Measurements from ENCODE around the gene TSPAN18.
A peak's percentile ranks its signal among the peaks of the same experiment; 100 is the strongest.

The TSPAN18 gene

GRCh38 chr11:44726283-44727113, at the start of gene TSPAN18:
TSPAN18 (plus strand) TSS chr11:44726962; CDS start chr11:44906417, 179,455 bp downstream.
- DNase-seq, result peak in 12 of 42 donors; percentile 11 to 47 (median 20)
- intact Hi-C loops (cut with DNase I), result loop anchor here (5.0 to 10.0 kb wide), 3 partner anchors 104 to 172 kb away; no protein-coding TSS in a partner anchor

- intact Hi-C loops (cut with DNase I), result no loop called here
- peak in 1 of 42 donors; percentile 10 for DNase-seq
Observed at GRCh38 chr11:44680982-44681597, 45.7 kb upstream of the TSPAN18 start.

GRCh38 chr11:44681698-44682097, 45.1 kb upstream of the TSPAN18 start:
- intact Hi-C loops (cut with DNase I), result no loop called here

GRCh38 chr11:44684859-44685281, 41.9 kb upstream of the TSPAN18 start:
- intact Hi-C loops (cut with DNase I), result no loop called here
- DNase-seq, result peak in 2 of 42 donors; percentile 0 to 11

More at GRCh38 chr11:44681698-44682097, 45.1 kb upstream of the TSPAN18 start:
- no peak for DNase-seq

- no peak for DNase-seq
Observed at GRCh38 chr11:44687388-44687787, 39.4 kb upstream of the TSPAN18 start.

GRCh38 chr11:44689265-44689664, 37.5 kb upstream of the TSPAN18 start:
- intact Hi-C loops (cut with DNase I), result no loop called here
- DNase-seq, result peak in 1 of 42 donors; percentile 3

More at GRCh38 chr11:44687388-44687787, 39.4 kb upstream of the TSPAN18 start:
- intact Hi-C loops (cut with DNase I), result no loop called here

- intact Hi-C loops (cut with DNase I), result no loop called here
- DNase-seq, result peak in 1 of 42 donors; percentile 3
Observed at GRCh38 chr11:44690651-44691050, 36.1 kb upstream of the TSPAN18 start.

GRCh38 chr11:44692460-44692859, 34.3 kb upstream of the TSPAN18 start:
- DNase-seq, result peak in 1 of 42 donors; percentile 14
- intact Hi-C loops (cut with DNase I), result no loop called here

- DNase-seq, result peak in 1 of 42 donors; percentile 11
- intact Hi-C loops (cut with DNase I), result no loop called here
Observed at GRCh38 chr11:44693654-44694119, 33.1 kb upstream of the TSPAN18 start.

- DNase-seq, result peak in 1 of 42 donors; percentile 15
- intact Hi-C loops (cut with DNase I), result no loop called here
Observed at GRCh38 chr11:44694443-44694842, 32.3 kb upstream of the TSPAN18 start.

- no peak for DNase-seq
- intact Hi-C loops (cut with DNase I), result no loop called here
Observed at GRCh38 chr11:44695169-44695833, 31.5 kb upstream of the TSPAN18 start.

- peak in 2 of 42 donors; percentile 20 for DNase-seq
- intact Hi-C loops (cut with DNase I), result no loop called here
Observed at GRCh38 chr11:44698252-44698912, 28.4 kb upstream of the TSPAN18 start.

GRCh38 chr11:44699497-44700408, 27.0 kb upstream of the TSPAN18 start:
- DNase-seq, result no peak
- intact Hi-C loops (cut with DNase I), result no loop called here

- DNase-seq, result no peak
- intact Hi-C loops (cut with DNase I), result no loop called here
Observed at GRCh38 chr11:44701276-44701675, 25.5 kb upstream of the TSPAN18 start.

GRCh38 chr11:44702889-44703288, 23.9 kb upstream of the TSPAN18 start:
- intact Hi-C loops (cut with DNase I), result no loop called here

GRCh38 chr11:44707094-44707493, 19.7 kb upstream of the TSPAN18 start:
- no peak for DNase-seq
- intact Hi-C loops (cut with DNase I), result no loop called here

More at GRCh38 chr11:44702889-44703288, 23.9 kb upstream of the TSPAN18 start:
- DNase-seq, result no peak

- no peak for DNase-seq
- intact Hi-C loops (cut with DNase I), result no loop called here
Observed at GRCh38 chr11:44708009-44708408, 18.8 kb upstream of the TSPAN18 start.

Data from head of caudate nucleus (tissue), 42 donors.